Neuronal stem cell (in vitro differentiated cells): ENCODE results near the gene LTBP3.

Experiments used
- DNase-seq: peaks from one replicate; pipeline ENCODE4 v3.0.0-alpha.2; 2013; ENCODE audit warnings: low spot score
- H2AFZ ChIP-seq: one replicate; pipeline ENCODE4 v1.6.1; 2013; ENCODE audit warnings: mild to moderate bottlenecking, low read length, inconsistent platforms
- H2AK5ac ChIP-seq: 2 replicates; pipeline ENCODE4 v1.6.1; 2013; ENCODE audit warnings: low read depth, mild to moderate bottlenecking, inconsistent platforms, low read length, moderate library complexity, mixed read lengths
- H2BK120ac ChIP-seq: 2 replicates; pipeline ENCODE4 v1.6.1; 2013; ENCODE audit warnings: low read depth, mild to moderate bottlenecking, inconsistent platforms, low read length, moderate library complexity, mixed read lengths
- H2BK12ac ChIP-seq: one replicate; pipeline ENCODE4 v1.6.1; 2013; ENCODE audit warnings: low read length, inconsistent platforms
- H2BK15ac ChIP-seq: 2 replicates; pipeline ENCODE4 v1.6.1; 2013; ENCODE audit warnings: mild to moderate bottlenecking, low read length, inconsistent platforms, mixed read lengths
- H2BK5ac ChIP-seq: one replicate; pipeline ENCODE4 v1.6.1; 2013; ENCODE audit warnings: inconsistent platforms, mild to moderate bottlenecking, low read length, moderate library complexity
- H3K14ac ChIP-seq: one replicate; pipeline ENCODE4 v1.6.1; 2013; ENCODE audit warnings: low read length, inconsistent platforms
- H3K18ac ChIP-seq: 2 replicates; pipeline ENCODE4 v1.6.1; 2013; ENCODE audit warnings: low read length, inconsistent platforms
- H3K23ac ChIP-seq: 2 replicates; pipeline ENCODE4 v1.6.1; 2013; ENCODE audit warnings: low read depth, mild to moderate bottlenecking, mixed read lengths, low read length, inconsistent platforms; ENCODE audit not compliant: poor library complexity
- H3K27ac ChIP-seq: replicated peaks from 3 replicates; pipeline ENCODE4 v1.5.1; 2013; ENCODE audit warnings: low read length, inconsistent platforms
- H3K27me3 ChIP-seq, 3 experiments: 2 replicates each; pipeline ENCODE4 v1.6.1; 2013; ENCODE audit warnings: low read length in 3 of 3, mild to moderate bottlenecking in 2 of 3, inconsistent platforms in 1 of 3, low read depth in 1 of 3, mixed read lengths in 1 of 3, moderate library complexity in 1 of 3; ENCODE audit not compliant: control insufficient read depth in 3 of 3, insufficient read depth in 3 of 3
- H3K36me3 ChIP-seq, 2 donors: replicated peaks in 1 of 2; 2 replicates each; pipeline ENCODE4 v1.6.1; 2013; ENCODE audit warnings: low read length in 2 of 2; ENCODE audit not compliant: control insufficient read depth in 2 of 2, insufficient read depth in 2 of 2
- H3K4ac ChIP-seq: 2 replicates; pipeline ENCODE4 v1.6.1; 2013; ENCODE audit warnings: inconsistent platforms, mild to moderate bottlenecking, low read length, moderate library complexity
- H3K4me1 ChIP-seq, 2 donors: 1 replicate in 1 of 2; 2 replicates in 1 of 2; pipeline ENCODE4 v1.6.1; 2013; ENCODE audit warnings: low read length in 2 of 2, low read depth in 1 of 2; ENCODE audit not compliant: control insufficient read depth in 2 of 2, insufficient read depth in 1 of 2
- H3K4me2 ChIP-seq: one replicate; pipeline ENCODE4 v1.6.1; 2013; ENCODE audit warnings: mild to moderate bottlenecking, low read length, inconsistent platforms; ENCODE audit not compliant: insufficient read depth, poor library complexity, severe bottlenecking
- H3K4me3 ChIP-seq, 2 donors: 2 replicates each; pipeline ENCODE4 v1.5.1; 2013; ENCODE audit warnings: low read length in 2 of 2, mild to moderate bottlenecking in 2 of 2, inconsistent platforms in 1 of 2, moderate library complexity in 1 of 2
- H3K79me1 ChIP-seq: one replicate; pipeline ENCODE4 v1.6.1; 2013; ENCODE audit warnings: low read depth, mild to moderate bottlenecking, inconsistent platforms, low read length, moderate library complexity
- H3K9ac ChIP-seq: one replicate; pipeline ENCODE4 v1.6.1; 2013; ENCODE audit warnings: mild to moderate bottlenecking, low read depth, low read length, inconsistent platforms; ENCODE audit not compliant: poor library complexity
- H3K9me3 ChIP-seq, 2 donors: replicated peaks in 1 of 2; 2 replicates each; pipeline versions ENCODE3 to v1.6.1; 2013; ENCODE audit warnings: low read length in 2 of 2, mild to moderate bottlenecking in 2 of 2, inconsistent platforms in 1 of 2, low read depth in 1 of 2, mixed read lengths in 1 of 2, moderate library complexity in 1 of 2; ENCODE audit not compliant: control insufficient read depth in 2 of 2, insufficient read depth in 1 of 2
- H4K8ac ChIP-seq: one replicate; pipeline ENCODE4 v1.6.1; 2013; ENCODE audit warnings: low read depth, mild to moderate bottlenecking, inconsistent platforms, low read length, moderate library complexity
- H4K91ac ChIP-seq: one replicate; pipeline ENCODE4 v1.6.1; 2013; ENCODE audit warnings: low read length, low read depth, mild to moderate bottlenecking, inconsistent platforms; ENCODE audit not compliant: poor library complexity
- WGBS, 2 donors: extraction: QIAGEN DNeasy Blood & Tissue Kit; methylation state at CpG; one replicate each; pipeline ENCODE4 v1.1.7; 2013; ENCODE audit warnings: missing lambda C conversion rate in 2 of 2, mixed read lengths in 1 of 2; ENCODE audit not compliant: insufficient read length in 2 of 2, insufficient replicate concordance in 1 of 2; ENCODE audit errors: extremely low coverage in 2 of 2; 5-methylcytosine and 5-hydroxymethylcytosine counted together

Gene LTBP3

DNA sequence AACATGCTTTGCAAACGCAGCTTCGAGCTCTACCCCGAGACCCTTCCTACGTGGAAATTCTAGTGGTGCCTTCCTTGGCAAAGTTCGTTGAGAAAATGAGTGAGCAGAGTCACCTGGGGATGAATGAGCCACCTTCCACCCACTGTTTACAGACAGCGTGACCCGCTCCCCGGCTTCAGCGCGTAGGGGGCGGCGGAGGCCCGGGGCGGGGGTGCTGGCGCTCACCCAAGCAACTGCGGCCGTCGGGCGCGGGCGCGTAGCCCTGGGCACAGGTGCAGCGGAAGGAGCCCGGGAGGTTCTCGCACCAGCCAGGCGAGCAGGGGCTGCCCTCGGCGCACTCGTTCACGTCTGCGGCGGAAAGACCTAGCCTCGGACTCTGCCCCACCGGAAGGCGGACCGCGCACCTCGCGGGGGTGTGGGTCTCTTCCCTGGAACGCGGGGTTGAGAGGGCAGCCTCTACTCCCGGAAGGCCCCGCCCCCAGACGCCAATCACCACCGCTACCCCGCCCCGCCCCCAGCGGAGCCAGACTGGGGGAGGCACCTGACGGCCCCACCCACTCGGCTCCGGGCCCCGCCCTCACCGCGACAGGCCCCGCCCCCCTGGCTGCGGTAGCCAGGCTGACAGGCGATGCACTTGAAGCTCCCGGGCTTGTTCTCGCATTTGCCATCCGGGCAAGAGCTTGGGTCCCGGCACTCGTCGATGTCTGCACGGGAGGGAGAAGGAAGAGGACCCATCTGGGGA is 11.8 kb downstream of the LTBP3 start:
- H3K9ac ChIP-seq, result peak overlapping the region; percentile 66
- no peak overlapping the region for H4K8ac ChIP-seq
- H3K36me3 ChIP-seq, result peaks cover 0 to 21% of the 10 kb centered on the region in 2 donors
- peak; percentile 84 for DNase-seq
- H3K27ac ChIP-seq, result no peak overlapping the region
- no peak overlapping the region for H3K14ac ChIP-seq
- H3K4me2 ChIP-seq, result peak overlapping the region; percentile 99
- no peak overlapping the region for H2BK12ac ChIP-seq
- H3K79me1 ChIP-seq, result peaks cover 5% of the 10 kb centered on the region
- peaks cover 0 to 56% (median 5%) of the 10 kb centered on the region in 3 experiments for H3K27me3 ChIP-seq
- peaks cover 0 to 6% of the 10 kb centered on the region in 2 donors for H3K4me1 ChIP-seq
- no CpG with 5 or more reads among the region's 64 CpGs for whole genome bisulfite sequencing, 2 donors
- peak overlapping the region; percentile 93 for H3K18ac ChIP-seq
- no peak overlapping the region for H2BK5ac ChIP-seq
- no peak overlapping the region for H2AFZ ChIP-seq
- H2BK120ac ChIP-seq, result no peak overlapping the region
- peak overlapping the region; percentile 96 for H3K23ac ChIP-seq
- no peaks in the 10 kb centered on the region for H3K9me3 ChIP-seq
- H3K4ac ChIP-seq, result no peak overlapping the region
- peak overlapping the region; percentile 2 for H2AK5ac ChIP-seq
- peak overlapping the region in 1 of 2 donors; percentile 82 for H3K4me3 ChIP-seq
- no peak overlapping the region for H4K91ac ChIP-seq
- H2BK15ac ChIP-seq, result no peak overlapping the region

DNA sequence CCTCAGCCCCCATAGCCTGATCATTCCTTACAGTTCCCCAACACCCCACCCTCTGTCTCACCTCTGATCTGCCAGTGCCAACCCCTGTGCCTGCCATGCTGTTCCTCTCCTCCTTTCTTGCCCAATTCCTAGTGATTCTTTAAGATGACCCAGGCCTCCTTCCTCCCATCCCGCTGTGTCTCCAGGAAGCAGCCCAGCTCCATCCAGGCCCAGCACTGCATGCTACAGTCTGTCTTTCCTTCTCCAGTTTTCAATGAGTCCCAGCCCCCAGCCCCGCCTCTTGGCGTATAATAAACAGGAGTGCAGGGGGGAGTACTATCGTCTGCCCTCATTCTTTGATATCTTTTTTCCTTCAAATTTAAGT is 12.3 kb downstream of the LTBP3 start:
- Histone ChIP-seq H2AK5ac (peak overlapping the region; percentile 2), H2BK12ac (no peak overlapping the region), H3K9me3 (no peaks in the 10 kb centered on the region), H2BK15ac (no peak overlapping the region), H3K23ac (no peak overlapping the region), H3K27me3 (peaks cover 0 to 60% (median 5%) of the 10 kb centered on the region in 3 experiments), H4K91ac (no peak overlapping the region), H3K14ac (no peak overlapping the region), H2BK5ac (no peak overlapping the region), H3K9ac (no peak overlapping the region), H4K8ac (no peak overlapping the region), H3K4me3 (no peak overlapping the region), H3K18ac (no peak overlapping the region), H3K79me1 (peaks cover 5% of the 10 kb centered on the region), H3K36me3 (peaks cover 0 to 22% of the 10 kb centered on the region in 2 donors), H3K4ac (no peak overlapping the region), H3K4me1 (peaks cover 0 to 9% of the 10 kb centered on the region in 2 donors), H2AFZ (no peak overlapping the region), H3K27ac (no peak overlapping the region), H3K4me2 (peak overlapping the region; percentile 99), H2BK120ac (no peak overlapping the region)
- DNase-seq, result no peak
- WGBS, 2 donors, result no CpG with 5 or more reads among the region's 4 CpGs

DNA sequence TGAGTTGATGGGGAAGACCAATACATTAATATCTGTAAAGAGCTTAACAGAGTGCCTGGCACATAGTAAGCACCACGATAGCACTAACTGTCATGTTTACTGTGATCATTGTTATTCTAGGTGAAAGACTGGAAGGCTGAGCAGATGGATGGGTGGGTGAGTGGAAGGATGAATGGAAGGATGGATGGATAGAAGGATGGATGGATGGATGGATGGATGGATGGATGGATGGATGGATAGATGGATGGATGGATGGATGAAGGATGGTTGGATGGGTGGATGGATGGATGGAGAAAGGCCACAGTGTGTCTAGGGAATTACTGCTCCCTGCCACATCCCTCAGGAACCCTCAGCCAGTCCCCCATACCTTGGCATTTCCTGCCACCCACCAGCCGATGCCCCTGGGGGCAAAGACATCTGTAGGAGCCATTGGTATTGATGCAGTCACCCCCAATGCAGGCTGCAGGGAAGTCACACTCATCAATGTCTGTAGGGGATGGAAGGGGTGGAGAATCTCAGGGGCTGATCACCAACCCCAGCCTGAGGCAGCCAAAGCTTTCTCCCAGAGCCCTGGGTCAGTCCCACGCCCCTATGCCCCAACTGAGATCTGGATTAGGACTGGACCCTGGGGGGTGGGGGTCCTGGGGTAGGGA is 15.3 kb downstream of the LTBP3 start:
- H3K27ac ChIP-seq, result no peak overlapping the region
- WGBS, 2 donors, result no CpG with 5 or more reads among the region's 3 CpGs
- H3K14ac ChIP-seq, result no peak overlapping the region
- peaks cover 7% of the 10 kb centered on the region for H3K79me1 ChIP-seq
- no peaks in the 10 kb centered on the region for H3K9me3 ChIP-seq
- peaks cover 0 to 72% (median 17%) of the 10 kb centered on the region in 3 experiments for H3K27me3 ChIP-seq
- H3K4me2 ChIP-seq, result no peak overlapping the region
- no peak overlapping the region for H4K91ac ChIP-seq
- H2AK5ac ChIP-seq, result peak overlapping the region; percentile 81
- peaks cover 2 to 21% of the 10 kb centered on the region in 2 donors for H3K36me3 ChIP-seq
- no peak for DNase-seq
- peaks cover 0 to 16% of the 10 kb centered on the region in 2 donors for H3K4me1 ChIP-seq
- no peak overlapping the region for H3K23ac ChIP-seq
- H4K8ac ChIP-seq, result no peak overlapping the region
- no peak overlapping the region for H3K4ac ChIP-seq
- peak overlapping the region; percentile 12 for H3K9ac ChIP-seq
- H2AFZ ChIP-seq, result no peak overlapping the region
- H2BK5ac ChIP-seq, result peak overlapping the region; percentile 48
- H3K4me3 ChIP-seq, result no peak overlapping the region
- no peak overlapping the region for H2BK120ac ChIP-seq
- no peak overlapping the region for H2BK12ac ChIP-seq
- no peak overlapping the region for H3K18ac ChIP-seq
- no peak overlapping the region for H2BK15ac ChIP-seq
